SJSA1 (cell line): ENCODE results near the gene ZSWIM6. TPM values are rescaled to one million over a fixed set of nuclear protein-coding genes. Genes with fewer than 3 reads are reported as not detected.
A peak's percentile ranks its signal among the peaks of the same experiment; 100 is the strongest.
"Not testable (repeated sequence)": the region's sequence is repeated elsewhere in the genome, so short reads cannot be mapped to it uniquely, and the experiment has no call there.

Experiments used
- DNase-seq, 2 experiments: peaks; one replicate each; pipeline ENCODE4 v3.0.0-alpha.2; 2015 to 2020; ENCODE audit warnings: low spot score in 2 of 2, low read depth in 1 of 2
- H3K27ac ChIP-seq: fragments of 250-450 bp; sonication (Bioruptor Pico); 2 replicates; pipeline ENCODE4 v1.5.1; 2020; ENCODE audit warnings: mild to moderate bottlenecking, moderate library complexity
- H3K27me3 ChIP-seq: fragments of 250-450 bp; sonication (Bioruptor Pico); replicated peaks from 2 replicates; pipeline ENCODE4 v1.5.1; 2020; ENCODE audit warnings: mild to moderate bottlenecking, moderate library complexity
- H3K36me3 ChIP-seq: fragments of 250-450 bp; sonication (Bioruptor Pico); 2 replicates; pipeline ENCODE4 v1.5.1; 2020; ENCODE audit warnings: mild to moderate bottlenecking
- H3K4me1 ChIP-seq: fragments of 250-450 bp; sonication (Bioruptor Pico); replicated peaks from 2 replicates; pipeline ENCODE4 v1.6.1; 2021; ENCODE audit warnings: mild to moderate bottlenecking
- H3K4me3 ChIP-seq: fragments of 250-450 bp; sonication (Bioruptor Pico); 2 replicates; pipeline ENCODE4 v1.5.1; 2020; ENCODE audit warnings: mild to moderate bottlenecking
- H3K9me3 ChIP-seq: fragments of 250-450 bp; sonication (Bioruptor Pico); replicated peaks from 2 replicates; pipeline ENCODE4 v1.5.1; 2020; ENCODE audit warnings: mild to moderate bottlenecking
- total RNA-seq: library from RNA; depleted of rRNA; stranded (reverse); fragments of >200 nt; shearing (Covaris generic); gene quantifications from 2 replicates; pipeline ENCODE4 v1.2.3, GENCODE V29; 2014

The ZSWIM6 gene
- total RNA-seq, 1 experiment from 2014 or later, result 13.1 TPM

GRCh38 chr5:61417851-61418250 lies 85.8 kb downstream of the ZSWIM6 start:
- no peak for DNase-seq
- peaks cover 10% of the 10 kb centered on the region for H3K4me1 ChIP-seq
- no peak overlapping the region for H3K27ac ChIP-seq

GRCh38 chr5:61419106-61419505 lies 87.0 kb downstream of the ZSWIM6 start:
- Histone ChIP-seq H3K9me3 (no peaks in the 10 kb centered on the region), H3K36me3 (peaks cover 6% of the 10 kb centered on the region), H3K27ac (no peak overlapping the region), H3K27me3 (no peaks in the 10 kb centered on the region), H3K4me3 (no peak overlapping the region), H3K4me1 (peaks cover 21% of the 10 kb centered on the region)
- DNase-seq, result no peak

More at GRCh38 chr5:61417851-61418250, 85.8 kb downstream of the ZSWIM6 start:
- H3K4me3 ChIP-seq, result no peak overlapping the region
- no peaks in the 10 kb centered on the region for H3K27me3 ChIP-seq
- peaks cover 6% of the 10 kb centered on the region for H3K36me3 ChIP-seq
- H3K9me3 ChIP-seq, result no peaks in the 10 kb centered on the region

- Histone ChIP-seq H3K4me3 (no peak overlapping the region), H3K9me3 (no peaks in the 10 kb centered on the region), H3K36me3 (peaks cover 6% of the 10 kb centered on the region), H3K4me1 (peaks cover 21% of the 10 kb centered on the region), H3K27me3 (no peaks in the 10 kb centered on the region), H3K27ac (no peak overlapping the region)
- no peak for DNase-seq
Measured at GRCh38 chr5:61420016-61420415, 88.0 kb downstream of the ZSWIM6 start.

GRCh38 chr5:61421262-61421661 lies 89.2 kb downstream of the ZSWIM6 start:
- H3K4me3 ChIP-seq, H3K36me3 ChIP-seq, H3K27ac ChIP-seq, H3K9me3 ChIP-seq, DNase-seq, H3K27me3 ChIP-seq: not testable (repeated sequence)
- peaks cover 18% of the 10 kb centered on the region for H3K4me1 ChIP-seq

- peaks cover 16% of the 10 kb centered on the region for H3K4me1 ChIP-seq
- H3K36me3 ChIP-seq, result peaks cover 6% of the 10 kb centered on the region
- no peaks in the 10 kb centered on the region for H3K9me3 ChIP-seq
- DNase-seq, result peak in 1 of 2 experiments; percentile 21
- H3K4me3 ChIP-seq, result no peak overlapping the region
- no peak overlapping the region for H3K27ac ChIP-seq
- no peaks in the 10 kb centered on the region for H3K27me3 ChIP-seq
Measured at GRCh38 chr5:61423487-61424145, 91.6 kb downstream of the ZSWIM6 start.

GRCh38 chr5:61425918-61426317 lies 93.9 kb downstream of the ZSWIM6 start:
- DNase-seq, result no peak

GRCh38 chr5:61429906-61430305 lies 97.8 kb downstream of the ZSWIM6 start:
- no peaks in the 10 kb centered on the region for H3K27me3 ChIP-seq
- H3K9me3 ChIP-seq, result no peaks in the 10 kb centered on the region
- H3K4me3 ChIP-seq, result no peak overlapping the region
- H3K27ac ChIP-seq, result no peak overlapping the region
- peaks cover 5% of the 10 kb centered on the region; the same call in 1 of the 2 replicates for H3K4me1 ChIP-seq
- no peaks in the 10 kb centered on the region for H3K36me3 ChIP-seq
- DNase-seq, result no peak

More at GRCh38 chr5:61425918-61426317, 93.9 kb downstream of the ZSWIM6 start:
- H3K4me3 ChIP-seq, result no peak overlapping the region
- H3K27me3 ChIP-seq, result no peaks in the 10 kb centered on the region
- peaks cover 6% of the 10 kb centered on the region for H3K36me3 ChIP-seq
- no peaks in the 10 kb centered on the region for H3K9me3 ChIP-seq
- H3K27ac ChIP-seq, result no peak overlapping the region
- peaks cover 16% of the 10 kb centered on the region for H3K4me1 ChIP-seq

- no peaks in the 10 kb centered on the region for H3K9me3 ChIP-seq
- no peak overlapping the region for H3K27ac ChIP-seq
- H3K4me1 ChIP-seq, result no peaks in the 10 kb centered on the region
- H3K27me3 ChIP-seq, result no peaks in the 10 kb centered on the region
- no peak overlapping the region for H3K4me3 ChIP-seq
- no peaks in the 10 kb centered on the region; the same call in none of the 2 replicates for H3K36me3 ChIP-seq
- DNase-seq, result no peak
Measured at GRCh38 chr5:61431923-61432620, 100.0 kb downstream of the ZSWIM6 start.

- Histone ChIP-seq H3K9me3 (no peaks in the 10 kb centered on the region), H3K4me1 (no peaks in the 10 kb centered on the region; the same call in 1 of the 2 replicates), H3K27ac (no peak overlapping the region), H3K4me3 (no peak overlapping the region), H3K27me3 (no peaks in the 10 kb centered on the region), H3K36me3 (peaks cover under 1% of the 10 kb centered on the region)
- DNase-seq, result no peak
Measured at GRCh38 chr5:61435368-61435767, 103.3 kb downstream of the ZSWIM6 start.

- H3K4me3 ChIP-seq, result no peak overlapping the region
- peaks cover 4% of the 10 kb centered on the region for H3K4me1 ChIP-seq
- DNase-seq, result no peak
- H3K36me3 ChIP-seq, result peaks cover 8% of the 10 kb centered on the region
- no peak overlapping the region for H3K27ac ChIP-seq
- H3K27me3 ChIP-seq, result no peaks in the 10 kb centered on the region
- H3K9me3 ChIP-seq, result peaks cover 5% of the 10 kb centered on the region
Measured at GRCh38 chr5:61438298-61438970, 106.4 kb downstream of the ZSWIM6 start.

GRCh38 chr5:61440086-61440485 lies 108.0 kb downstream of the ZSWIM6 start:
- no peaks in the 10 kb centered on the region for H3K27me3 ChIP-seq
- no peak for DNase-seq

GRCh38 chr5:61440596-61440995 lies 108.5 kb downstream of the ZSWIM6 start:
- H3K9me3 ChIP-seq, result peaks cover 5% of the 10 kb centered on the region
- DNase-seq, result no peak
- H3K27me3 ChIP-seq, result no peaks in the 10 kb centered on the region
- no peak overlapping the region for H3K27ac ChIP-seq
- no peak overlapping the region for H3K4me3 ChIP-seq
- peaks cover 8% of the 10 kb centered on the region for H3K36me3 ChIP-seq
- peaks cover 4% of the 10 kb centered on the region for H3K4me1 ChIP-seq

More at GRCh38 chr5:61440086-61440485, 108.0 kb downstream of the ZSWIM6 start:
- Histone ChIP-seq H3K9me3 (peaks cover 5% of the 10 kb centered on the region), H3K4me1 (peaks cover 4% of the 10 kb centered on the region), H3K36me3 (peaks cover 8% of the 10 kb centered on the region), H3K4me3 (no peak overlapping the region), H3K27ac (no peak overlapping the region)

GRCh38 chr5:61441742-61442141 lies 109.7 kb downstream of the ZSWIM6 start:
- Histone ChIP-seq H3K27me3 (no peaks in the 10 kb centered on the region), H3K27ac (no peak overlapping the region), H3K4me3 (no peak overlapping the region), H3K4me1 (peaks cover 4% of the 10 kb centered on the region), H3K9me3 (peaks cover 5% of the 10 kb centered on the region), H3K36me3 (peaks cover 14% of the 10 kb centered on the region)
- no peak for DNase-seq
